ENCODE measurements around the gene SNRPN.
"Not testable (repeated sequence)": the region's sequence is repeated elsewhere in the genome, so short reads cannot be mapped to it uniquely, and the experiment has no call there.

The SNRPN gene

DNA sequence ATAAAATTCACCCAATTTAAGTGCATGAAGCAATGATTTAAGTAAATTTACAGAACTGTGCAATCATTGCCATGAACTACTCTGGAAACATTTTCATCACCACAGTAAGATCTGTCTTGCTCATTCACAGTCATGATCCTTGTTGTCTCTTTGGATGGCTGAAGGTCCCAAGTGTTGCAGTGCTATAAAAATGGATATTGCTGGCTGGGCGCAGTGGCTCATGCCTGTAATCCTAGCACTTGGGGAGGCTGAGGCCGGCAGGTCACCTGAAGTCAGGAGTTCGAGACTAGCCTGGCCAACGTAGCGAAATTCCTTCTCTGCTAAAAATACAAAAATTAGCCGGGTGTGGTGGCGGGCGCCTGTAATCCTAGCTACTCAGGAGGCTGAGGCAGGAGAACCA is 17.0 kb downstream of the SNRPN start:
- no peak for DNase-seq

DNA sequence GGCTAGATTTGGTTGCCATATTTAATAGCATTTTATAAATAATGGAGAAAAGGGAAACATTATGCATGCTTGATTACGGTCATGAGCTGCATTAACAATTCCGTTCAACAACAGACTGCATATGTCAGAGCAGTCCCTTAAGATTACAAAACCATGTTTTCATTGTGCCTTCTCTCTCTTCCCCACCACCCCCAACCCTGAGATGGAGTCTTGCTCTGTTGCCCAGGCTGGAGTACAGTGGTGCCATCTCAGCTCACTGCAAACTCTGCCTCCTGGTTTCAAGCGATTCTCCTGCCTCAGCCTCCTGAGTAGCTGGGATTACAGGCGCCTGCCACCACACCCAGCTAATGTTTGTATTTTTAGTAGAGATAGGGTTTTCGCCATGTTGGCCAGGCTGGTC is 17.9 kb downstream of the SNRPN start:
- DNase-seq: not testable (repeated sequence)

DNA sequence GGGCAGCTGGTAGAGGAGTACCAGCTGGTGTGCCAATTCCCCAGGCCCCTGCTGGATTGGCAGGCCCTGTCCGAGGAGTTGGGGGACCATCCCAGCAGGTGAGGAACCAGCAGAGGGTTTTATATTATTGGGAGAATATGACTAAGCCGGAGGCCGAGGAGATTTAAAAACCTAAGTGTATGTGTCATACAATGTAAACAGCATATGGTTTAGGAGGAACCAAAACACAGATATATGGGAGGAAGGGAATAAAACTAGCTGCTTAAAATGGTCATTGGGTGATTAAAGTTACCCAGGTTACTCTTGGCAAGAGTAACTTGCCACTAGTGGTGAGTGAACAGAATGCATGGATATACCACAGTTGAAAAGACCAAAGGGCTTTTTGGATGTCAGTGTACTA is 22.1 kb downstream of the SNRPN start:
- DNase-seq: no peak

DNA sequence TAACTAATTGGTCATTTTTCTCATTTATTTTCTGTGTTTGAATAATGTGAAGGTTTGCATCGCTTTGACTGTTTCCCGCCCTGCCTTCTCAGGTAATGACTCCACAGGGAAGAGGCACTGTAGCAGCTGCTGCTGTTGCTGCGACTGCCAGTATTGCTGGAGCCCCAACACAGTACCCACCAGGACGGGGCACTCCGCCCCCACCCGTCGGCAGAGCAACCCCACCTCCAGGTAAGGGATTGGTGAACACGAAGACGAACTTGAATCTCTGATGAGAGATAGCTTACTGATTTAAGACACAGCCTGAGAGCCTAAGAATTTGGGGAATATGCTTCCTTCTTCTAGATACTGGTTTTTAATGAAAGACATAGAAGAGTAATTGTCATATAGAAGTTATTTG is 22.9 kb downstream of the SNRPN start:
- DNase-seq: no peak

DNA sequence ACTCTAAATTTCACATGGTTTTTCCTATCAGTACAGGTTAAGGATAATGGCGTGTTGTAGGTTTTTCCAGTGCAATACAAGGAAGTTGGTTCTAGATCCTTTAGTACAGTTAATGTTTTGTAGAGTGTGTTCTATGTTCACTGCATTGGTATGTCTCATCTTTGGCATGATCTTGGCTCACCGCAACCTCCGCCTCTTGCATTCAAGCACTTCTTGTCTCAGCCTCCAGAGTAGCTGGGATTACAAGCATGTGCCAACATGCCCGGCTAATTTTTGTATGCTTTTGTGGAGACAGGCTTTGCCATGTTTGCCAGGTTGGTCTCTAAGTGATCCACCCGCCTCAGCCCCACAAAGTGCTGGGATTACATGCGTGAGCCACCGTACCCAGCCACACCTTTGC is 30.4 kb downstream of the SNRPN start:
- DNase-seq: no peak

DNA sequence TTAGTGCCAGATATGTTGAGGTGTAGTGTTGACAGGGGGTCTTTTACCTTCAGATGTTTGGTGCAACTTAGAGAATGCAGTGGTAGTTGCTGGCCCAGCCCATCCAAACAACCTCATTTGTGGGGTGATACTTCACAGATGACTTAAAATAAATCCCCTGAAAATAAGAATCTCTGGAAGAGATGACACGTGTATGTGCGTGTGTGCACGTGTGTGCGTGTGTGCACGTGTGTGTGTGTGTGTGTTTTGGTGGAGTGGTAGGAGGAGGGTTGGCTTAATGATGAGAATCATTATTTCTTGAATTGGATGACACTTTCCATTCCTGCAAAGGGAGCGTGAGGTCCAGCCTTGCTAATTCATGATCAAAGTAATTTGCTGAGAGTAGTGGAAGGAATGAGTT is 31.9 kb downstream of the SNRPN start:
- DNase-seq: no peak

DNA sequence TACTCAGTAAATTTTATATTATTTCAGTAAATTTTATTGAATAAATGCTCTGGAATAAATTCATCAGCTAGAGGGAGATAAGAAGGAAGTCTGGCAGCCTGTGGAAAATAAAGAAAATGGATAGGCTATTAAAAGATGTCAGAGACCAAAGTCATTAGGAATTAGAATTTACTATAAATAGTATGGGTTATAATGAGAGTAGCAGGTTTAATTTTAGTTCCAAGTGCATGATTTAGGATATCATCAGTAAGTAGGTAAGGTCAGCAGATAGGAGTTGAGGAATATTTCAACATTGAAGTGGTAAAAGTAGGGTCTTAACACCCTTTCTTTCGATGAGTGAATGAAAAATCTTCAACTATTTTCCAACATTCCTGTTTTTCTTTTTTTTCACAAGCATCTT is 64.6 kb downstream of the SNRPN start:
- DNase-seq: no peak

DNA sequence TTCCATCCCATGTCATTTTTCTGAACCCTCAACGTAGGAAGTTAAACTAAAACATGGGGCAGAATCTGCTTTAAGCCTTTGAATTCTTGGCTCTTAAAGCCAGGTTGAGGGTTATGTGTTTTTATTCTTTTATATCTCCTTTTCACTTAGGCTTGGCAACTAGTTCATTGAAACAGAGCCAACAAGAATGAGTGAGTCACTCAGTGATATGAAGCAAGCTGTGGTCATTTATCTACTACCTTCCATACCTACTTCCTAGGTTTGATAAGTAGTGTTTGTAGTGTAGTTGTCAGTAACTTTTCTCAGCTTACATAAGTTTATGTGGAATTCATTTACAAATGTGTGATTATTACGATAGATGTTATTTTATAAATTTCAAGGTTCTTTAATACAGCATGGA is 67.4 kb downstream of the SNRPN start:
- no peak for DNase-seq
